Activated CD4-positive, alpha-beta T cell treated with anti-CD3 and anti-CD28 coated beads for 36 hours (primary cell): Measurements from ENCODE around the gene PLCB4. TPM values are rescaled to one million over a fixed set of nuclear protein-coding genes. Genes with fewer than 3 reads are reported as not detected.
"Not testable (repeated sequence)": the region's sequence is repeated elsewhere in the genome, so short reads cannot be mapped to it uniquely, and the experiment has no call there.

ENCODE experiments used
- ATAC-seq: fragments of 200-7000 bp; cut with Tn5 transposase; one replicate; pipeline ENCODE4 v1.10.0; 2021; ENCODE audit warnings: mild to moderate bottlenecking, moderate library complexity
- CTCF ChIA-PET: fragments of 350-600 bp; sonication (Branson Sonifier 250); formaldehyde crosslinking; loops from one replicate; lab custom pipeline; 2021; ENCODE audit warnings: antibody characterized with exemption; lab: Charles Lee
- POLR2A ChIA-PET: fragments of 350-600 bp; sonication (Branson Sonifier 250); formaldehyde crosslinking; loops from one replicate; lab custom pipeline; 2021; ENCODE audit warnings: antibody characterized with exemption, inconsistent platforms; lab: Charles Lee
- DNase-seq: peaks from one replicate; pipeline ENCODE4 v3.0.0-alpha.2; 2020
- H3K27ac Mint-ChIP-seq: one replicate; pipeline ENCODE4 v1.8.0; 2021; ENCODE audit warnings: mixed read lengths
- H3K27me3 Mint-ChIP-seq: one replicate; pipeline ENCODE4 v1.8.0; 2021; ENCODE audit warnings: mixed read lengths
- H3K36me3 Mint-ChIP-seq: one replicate; pipeline ENCODE4 v1.8.0; 2021; ENCODE audit warnings: low read depth, mixed read lengths
- H3K4me1 Mint-ChIP-seq: one replicate; pipeline ENCODE4 v1.8.0; 2021; ENCODE audit warnings: mixed read lengths
- H3K4me3 Mint-ChIP-seq: one replicate; pipeline ENCODE4 v1.8.0; 2021; ENCODE audit warnings: mild to moderate bottlenecking, moderate library complexity, mixed read lengths
- H3K9me3 Mint-ChIP-seq: one replicate; pipeline ENCODE4 v1.8.0; 2021; ENCODE audit warnings: low read depth, mixed read lengths
- intact Hi-C, 2 experiments: fragments of 100-400 bp; cut with DNase I in 1 of 2; cut with micrococcal nuclease in 1 of 2; formaldehyde crosslinking; loops; one replicate each; pipeline versions ENCODE4 v1.14.2 to v1.15.1; 2022 to 2024; cut with DNase I, micrococcal nuclease
- total RNA-seq, 2 experiments: library from RNA; stranded (reverse); gene quantifications; one replicate each; pipeline ENCODE4 v1.2.3, GENCODE V29; 2021

The PLCB4 gene
- total RNA-seq, 2 experiments from 2014 or later, result 0.02 TPM; not detected in 1

GRCh38 chr20:9360431-9360830, 291.5 kb downstream of the PLCB4 start:
- no peak overlapping the region for H3K4me3 Mint-ChIP-seq
- H3K36me3 Mint-ChIP-seq, result no peaks in the 10 kb centered on the region

DNA sequence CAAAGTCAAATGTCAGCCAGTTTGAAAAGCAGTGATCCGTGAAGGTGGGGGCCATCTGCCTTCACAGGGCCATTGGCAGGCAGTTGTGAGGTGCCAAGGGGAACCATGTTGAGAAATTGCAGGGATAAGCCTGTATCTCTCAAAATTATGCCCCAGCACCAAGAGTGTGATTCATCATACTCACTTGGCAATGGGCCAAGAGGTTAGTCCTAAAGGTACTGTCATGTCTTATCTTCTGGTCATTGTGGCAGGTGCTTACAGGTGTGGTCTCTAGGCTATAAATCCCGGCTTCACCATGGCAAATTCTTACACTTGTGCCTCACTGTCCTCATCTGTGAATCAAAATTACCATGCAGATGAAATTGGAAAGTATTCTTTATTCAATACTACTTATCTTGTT, 294.8 kb downstream of the PLCB4 start:
- DNase-seq (no peak), ATAC-seq (no peak)
- Mint-ChIP-seq H3K4me1 (no peaks in the 10 kb centered on the region), H3K27ac (no peak overlapping the region), H3K36me3 (no peaks in the 10 kb centered on the region), H3K4me3 (no peak overlapping the region), H3K27me3 (no peaks in the 10 kb centered on the region), H3K9me3 (no peaks in the 10 kb centered on the region)
- POLR2A ChIA-PET, result no interaction called here
- CTCF ChIA-PET, result interaction anchor here (1.8 kb wide), 1 partner anchor 44 kb away, joined by 6 read pairs; no protein-coding TSS in a partner anchor
- intact Hi-C loops, result loop anchor here in 1 of 2 experiments (10.0 kb wide), 1 partner anchor 569 kb away; no protein-coding TSS in a partner anchor

More at GRCh38 chr20:9360431-9360830, 291.5 kb downstream of the PLCB4 start:
- Mint-ChIP-seq H3K4me1 (no peaks in the 10 kb centered on the region), H3K9me3 (no peaks in the 10 kb centered on the region), H3K27ac (no peak overlapping the region), H3K27me3 (no peaks in the 10 kb centered on the region)
- DNase-seq (no peak), ATAC-seq (no peak)
- intact Hi-C loops, result loop anchor here in 1 of 2 experiments (10.0 kb wide), 1 partner anchor 566 kb away; no protein-coding TSS in a partner anchor
- ChIA-PET POLR2A (no interaction called here), CTCF (interaction anchor here (1.3 kb wide), 1 partner anchor 48 kb away, joined by 4 read pairs; no protein-coding TSS in a partner anchor)

DNA sequence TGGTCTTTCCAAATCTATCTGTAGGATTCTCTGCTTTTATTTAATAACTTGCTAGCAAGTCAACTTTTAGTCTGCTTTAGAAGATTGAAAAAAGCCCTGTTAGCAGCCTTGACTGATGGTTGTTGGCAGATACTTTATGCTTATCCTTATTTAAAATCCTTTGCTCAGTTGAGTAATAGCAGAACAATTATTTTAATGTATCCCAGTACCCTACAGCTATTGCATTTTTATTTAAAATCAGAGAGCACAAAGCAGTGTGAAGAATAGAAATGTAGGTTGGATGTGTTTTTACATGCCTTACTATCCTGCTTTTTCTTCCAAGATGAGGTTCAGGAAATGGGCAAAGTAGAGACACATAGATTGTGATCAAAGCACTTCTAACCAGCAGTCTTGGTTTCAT, 298.4 kb downstream of the PLCB4 start:
- Mint-ChIP-seq H3K4me1 (no peaks in the 10 kb centered on the region), H3K9me3 (no peaks in the 10 kb centered on the region), H3K36me3 (no peaks in the 10 kb centered on the region), H3K4me3 (no peak overlapping the region), H3K27me3 (no peaks in the 10 kb centered on the region), H3K27ac (no peak overlapping the region)
- ChIA-PET CTCF (interaction anchor here (1.1 kb wide), 1 partner anchor 19 kb away, joined by 4 read pairs; no protein-coding TSS in a partner anchor), POLR2A (no interaction called here)
- ATAC-seq, result no peak
- intact Hi-C loops, result loop anchor here in 1 of 2 experiments (10.0 kb wide), 1 partner anchor 573 kb away; no protein-coding TSS in a partner anchor
- DNase-seq, result no peak

- no peaks in the 10 kb centered on the region for H3K4me1 Mint-ChIP-seq
- intact Hi-C loops, result loop anchor here in 1 of 2 experiments (10.0 kb wide), 1 partner anchor 573 kb away; no protein-coding TSS in a partner anchor
- DNase-seq (no peak), ATAC-seq (no peak)
- no peak overlapping the region for H3K27ac Mint-ChIP-seq
- no peak overlapping the region for H3K4me3 Mint-ChIP-seq
- no peaks in the 10 kb centered on the region for H3K27me3 Mint-ChIP-seq
- ChIA-PET CTCF (interaction anchor here (1.1 kb wide), 1 partner anchor 19 kb away, joined by 4 read pairs; no protein-coding TSS in a partner anchor), POLR2A (no interaction called here)
- H3K9me3 Mint-ChIP-seq, result no peaks in the 10 kb centered on the region
- H3K36me3 Mint-ChIP-seq, result no peaks in the 10 kb centered on the region
Observed at GRCh38 chr20:9367746-9368145, 298.9 kb downstream of the PLCB4 start.

GRCh38 chr20:9368893-9369292, 300.0 kb downstream of the PLCB4 start:
- Mint-ChIP-seq H3K27ac (no peak overlapping the region), H3K4me3 (no peak overlapping the region), H3K27me3 (no peaks in the 10 kb centered on the region), H3K4me1 (no peaks in the 10 kb centered on the region), H3K9me3 (no peaks in the 10 kb centered on the region), H3K36me3 (no peaks in the 10 kb centered on the region)
- POLR2A ChIA-PET, result no interaction called here
- ATAC-seq, result no peak
- CTCF ChIA-PET, result no interaction called here
- intact Hi-C loops, result loop anchor here in 1 of 2 experiments (10.0 kb wide), 1 partner anchor 574 kb away; no protein-coding TSS in a partner anchor
- DNase-seq, result no peak

DNA sequence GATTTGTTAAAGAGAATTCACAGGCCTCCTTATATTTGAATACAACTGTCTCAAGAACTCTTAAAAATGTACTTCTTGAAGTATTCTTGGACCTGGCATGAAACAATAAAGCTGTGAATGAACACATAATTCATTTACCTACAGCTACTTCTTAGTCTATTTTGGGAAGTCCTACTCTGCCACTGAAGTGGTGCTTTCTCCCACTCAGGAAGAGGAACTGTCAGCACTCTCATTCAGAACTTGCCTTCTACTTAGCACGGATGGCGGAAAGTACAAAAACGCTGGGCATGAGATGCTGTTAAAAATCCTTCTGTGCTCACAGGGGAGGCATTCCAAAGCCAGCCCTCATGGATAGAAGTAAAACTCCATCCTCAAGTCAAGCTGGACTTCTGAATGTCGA, 300.7 kb downstream of the PLCB4 start:
- Mint-ChIP-seq H3K9me3 (no peaks in the 10 kb centered on the region), H3K4me1 (no peaks in the 10 kb centered on the region), H3K27ac (no peak overlapping the region), H3K36me3 (no peaks in the 10 kb centered on the region), H3K27me3 (no peaks in the 10 kb centered on the region), H3K4me3 (no peak overlapping the region)
- DNase-seq (no peak), ATAC-seq (no peak)
- intact Hi-C loops, result loop anchor here in 1 of 2 experiments (10.0 kb wide), 1 partner anchor 575 kb away; no protein-coding TSS in a partner anchor
- ChIA-PET CTCF (no interaction called here), POLR2A (no interaction called here)

GRCh38 chr20:9374072-9374471, 305.2 kb downstream of the PLCB4 start:
- Mint-ChIP-seq H3K27me3 (no peaks in the 10 kb centered on the region), H3K9me3 (no peaks in the 10 kb centered on the region), H3K36me3 (no peaks in the 10 kb centered on the region), H3K4me3 (no peak overlapping the region), H3K27ac (no peak overlapping the region), H3K4me1 (no peaks in the 10 kb centered on the region)
- ATAC-seq, result no peak
- DNase-seq, result no peak
- intact Hi-C loops, result no loop called here
- POLR2A ChIA-PET, result no interaction called here
- CTCF ChIA-PET, result interaction anchor here (0.7 kb wide), 1 partner anchor 1933 kb away, joined by 3 read pairs; no protein-coding TSS in a partner anchor

DNA sequence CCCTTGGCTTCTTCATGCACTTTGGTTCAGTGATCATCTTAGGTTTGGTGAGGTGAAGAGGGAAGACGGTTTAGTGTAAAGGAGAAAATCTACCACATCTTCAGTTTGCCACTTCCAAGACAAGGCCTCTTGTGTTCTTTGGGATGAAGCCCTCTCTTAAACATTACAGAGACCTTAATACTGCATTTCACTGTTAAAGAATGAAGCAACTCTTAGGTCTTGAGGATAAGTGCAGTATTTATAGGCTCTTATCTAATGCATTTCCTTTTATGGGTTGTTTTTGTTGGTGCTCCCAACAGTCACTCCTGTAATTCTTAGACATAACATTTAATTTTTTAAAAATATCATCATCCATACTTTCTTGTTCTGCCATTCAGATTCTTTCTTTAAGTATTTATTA, 305.6 kb downstream of the PLCB4 start:
- no peak overlapping the region for H3K4me3 Mint-ChIP-seq
- H3K4me1 Mint-ChIP-seq, result no peaks in the 10 kb centered on the region
- H3K27ac Mint-ChIP-seq, result no peak overlapping the region
- H3K9me3 Mint-ChIP-seq, result no peaks in the 10 kb centered on the region
- no peak for DNase-seq
- ATAC-seq, result no peak
- CTCF ChIA-PET, result no interaction called here
- intact Hi-C loops, result no loop called here
- H3K36me3 Mint-ChIP-seq, result no peaks in the 10 kb centered on the region
- H3K27me3 Mint-ChIP-seq, result no peaks in the 10 kb centered on the region
- POLR2A ChIA-PET, result no interaction called here

DNA sequence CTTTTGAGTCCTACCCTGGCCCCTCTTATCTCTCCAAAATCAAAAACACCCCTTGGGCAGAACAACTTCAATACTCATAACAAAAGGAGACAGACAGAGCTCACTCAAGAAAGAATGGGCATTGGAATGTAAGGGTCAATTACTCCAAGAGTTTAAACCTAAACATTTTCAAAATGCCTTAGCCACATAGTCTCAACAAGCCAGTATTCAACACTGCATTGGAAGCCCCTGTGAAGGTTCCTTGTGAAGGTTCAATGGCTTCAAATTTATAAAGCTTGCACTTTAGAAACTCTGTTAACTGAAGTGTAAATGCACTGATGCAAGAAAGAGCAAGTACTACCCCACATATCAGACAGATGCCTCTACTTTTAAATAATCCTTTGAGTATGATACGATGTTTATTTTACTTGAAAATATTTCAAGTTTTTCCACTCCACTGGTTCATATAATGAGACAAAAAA, 306.4 kb downstream of the PLCB4 start:
- DNase-seq (no peak), ATAC-seq (no peak)
- H3K27ac Mint-ChIP-seq, result no peak overlapping the region
- CTCF ChIA-PET, result no interaction called here
- H3K4me3 Mint-ChIP-seq, result no peak overlapping the region
- no peaks in the 10 kb centered on the region for H3K9me3 Mint-ChIP-seq
- no peaks in the 10 kb centered on the region for H3K4me1 Mint-ChIP-seq
- intact Hi-C loops, result no loop called here
- POLR2A ChIA-PET, result no interaction called here
- no peaks in the 10 kb centered on the region for H3K36me3 Mint-ChIP-seq
- no peaks in the 10 kb centered on the region for H3K27me3 Mint-ChIP-seq

DNA sequence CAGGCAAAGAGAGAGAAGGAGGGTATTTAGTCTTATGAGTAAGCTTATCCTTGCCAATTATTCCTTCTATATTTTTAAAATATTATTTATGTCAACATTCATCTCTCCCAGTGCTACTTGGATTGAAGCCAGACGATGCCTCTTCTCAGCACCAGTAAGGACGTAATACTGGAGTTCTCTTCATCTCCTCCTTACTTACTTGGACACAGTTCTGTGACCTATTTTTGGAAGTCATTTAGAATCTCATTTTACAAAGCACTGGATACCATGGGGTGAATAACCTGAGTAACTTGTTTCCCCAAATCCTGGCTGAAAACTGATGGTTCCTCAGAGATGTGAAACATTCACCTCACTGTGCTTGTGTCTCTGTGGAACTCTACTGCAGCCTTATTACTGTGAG, 308.1 kb downstream of the PLCB4 start:
- intact Hi-C loops, result no loop called here
- Mint-ChIP-seq H3K4me3 (no peak overlapping the region), H3K27ac (no peak overlapping the region), H3K27me3 (no peaks in the 10 kb centered on the region), H3K9me3 (no peaks in the 10 kb centered on the region), H3K4me1 (no peaks in the 10 kb centered on the region), H3K36me3 (no peaks in the 10 kb centered on the region)
- ChIA-PET POLR2A (no interaction called here), CTCF (no interaction called here)
- ATAC-seq, result no peak
- DNase-seq, result no peak

DNA sequence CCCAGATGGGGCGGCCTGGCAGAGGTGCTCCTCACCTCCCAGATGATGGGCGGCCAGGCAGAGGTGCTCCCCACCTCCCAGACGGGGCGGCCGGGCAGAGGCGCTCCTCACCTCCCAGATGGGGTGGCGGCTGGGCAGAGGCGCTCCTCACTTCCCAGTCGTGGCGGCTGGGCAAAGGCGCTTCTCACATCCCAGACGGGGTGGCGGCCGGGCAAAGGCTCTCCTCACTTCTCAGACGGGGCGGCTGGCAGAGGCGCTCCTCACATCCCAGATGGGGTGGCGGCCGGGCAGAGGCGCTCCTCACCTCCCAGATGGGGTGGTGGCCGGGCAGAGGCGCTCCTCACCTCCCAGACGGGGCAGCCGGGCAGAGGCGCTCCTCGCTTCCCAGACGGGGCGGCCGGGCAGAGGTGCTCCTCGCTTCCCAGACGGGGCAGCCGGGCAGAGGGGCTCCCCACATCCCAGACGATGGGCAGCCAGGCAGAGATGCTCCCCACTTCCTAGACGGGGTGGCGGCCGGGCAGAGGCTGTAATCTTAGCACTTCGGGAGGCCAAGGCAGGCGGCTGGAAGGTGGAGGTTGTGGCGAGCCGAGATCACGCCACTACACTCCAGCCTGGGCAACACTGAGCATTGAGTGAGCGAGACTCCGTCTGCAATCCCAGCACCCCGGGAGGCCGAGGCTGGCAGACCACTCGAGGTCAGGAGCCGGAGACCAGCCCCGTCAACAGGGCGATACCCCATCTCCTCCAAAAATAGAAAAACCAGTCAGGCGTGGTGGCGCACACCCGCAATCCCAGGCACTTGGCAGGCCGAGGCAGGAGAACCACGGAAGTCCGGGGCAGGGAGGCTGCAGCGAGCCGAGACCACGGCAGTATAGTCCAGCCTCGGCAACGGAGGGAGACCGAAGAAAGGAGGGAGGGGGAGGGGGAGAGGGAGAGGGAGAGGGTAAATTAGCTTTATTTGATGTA, 316.7 kb downstream of the PLCB4 start:
- H3K9me3 Mint-ChIP-seq, intact Hi-C loops, H3K36me3 Mint-ChIP-seq, H3K27me3 Mint-ChIP-seq, ATAC-seq, DNase-seq, CTCF ChIA-PET, H3K4me1 Mint-ChIP-seq, H3K4me3 Mint-ChIP-seq, H3K27ac Mint-ChIP-seq, POLR2A ChIA-PET: not testable (repeated sequence)
